ENCODE measurements around the gene TMCO5A.
"Not testable (repeated sequence)": the region's sequence is repeated elsewhere in the genome, so short reads cannot be mapped to it uniquely, and the experiment has no call there.

TMCO5A gene

DNA sequence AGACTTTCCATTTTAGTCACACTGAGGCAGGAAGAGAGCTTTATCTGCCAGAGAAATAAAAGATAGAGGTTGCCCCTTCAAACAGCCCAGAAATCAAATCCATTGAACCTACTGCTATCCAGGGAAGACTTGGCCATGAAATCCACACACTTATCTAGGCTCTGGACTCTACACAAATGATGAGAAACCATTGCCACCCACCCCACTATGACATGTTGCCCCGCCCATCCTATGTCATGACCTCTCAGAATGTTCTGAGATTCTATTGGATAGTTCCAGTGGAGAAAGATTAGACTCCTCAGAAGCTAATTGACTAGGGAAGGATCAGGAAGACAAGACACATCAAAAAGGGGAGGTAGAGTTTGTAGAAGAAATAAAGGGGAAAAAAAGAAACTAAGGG lies at the start of gene TMCO5A:
TSS of gene TMCO5A (plus strand) at position 301 of the 400 bp plus-strand sequence. CDS start 1,684 bp downstream, outside the sequence.
- no peak for DNase-seq

DNA sequence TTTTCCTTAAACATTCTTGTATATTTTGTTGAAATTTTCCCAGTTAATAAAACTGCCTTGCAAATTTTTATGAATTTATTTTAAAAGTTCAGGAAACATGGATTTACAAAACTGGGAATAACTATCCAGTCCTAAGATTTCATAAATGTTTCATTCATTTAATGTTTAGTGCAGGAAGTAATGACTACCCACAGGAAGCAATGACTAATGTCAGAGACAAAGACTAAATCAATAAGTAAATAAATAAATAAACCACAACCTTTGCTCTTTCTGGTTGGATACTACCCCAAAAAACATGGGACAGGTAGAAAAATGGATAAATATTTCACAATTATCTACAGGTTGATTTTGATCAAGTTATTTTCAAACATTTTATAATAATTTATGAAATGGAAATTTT lies 48.8 kb upstream of the TMCO5A start:
- DNase-seq = no peak

DNA sequence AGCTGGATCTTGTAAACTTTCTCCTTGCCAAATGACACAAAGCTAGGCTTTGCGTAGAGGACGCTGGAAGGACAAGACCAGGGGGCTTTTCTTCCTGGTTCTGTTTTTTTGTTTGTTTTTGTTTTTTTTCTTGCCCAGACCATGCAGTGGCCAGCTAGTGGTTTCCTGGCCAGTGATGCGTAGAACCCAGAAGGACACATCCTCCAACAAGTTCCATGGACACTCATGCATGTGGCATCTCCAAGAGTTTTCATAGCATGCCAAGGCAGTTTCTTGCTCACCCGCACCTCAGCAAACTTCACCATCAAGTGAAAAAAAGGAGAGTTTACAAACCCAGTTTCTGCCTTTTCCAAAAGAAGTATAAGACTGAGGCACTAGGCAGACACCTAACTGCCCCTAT lies 46.1 kb upstream of the TMCO5A start:
- DNase-seq = no peak

DNA sequence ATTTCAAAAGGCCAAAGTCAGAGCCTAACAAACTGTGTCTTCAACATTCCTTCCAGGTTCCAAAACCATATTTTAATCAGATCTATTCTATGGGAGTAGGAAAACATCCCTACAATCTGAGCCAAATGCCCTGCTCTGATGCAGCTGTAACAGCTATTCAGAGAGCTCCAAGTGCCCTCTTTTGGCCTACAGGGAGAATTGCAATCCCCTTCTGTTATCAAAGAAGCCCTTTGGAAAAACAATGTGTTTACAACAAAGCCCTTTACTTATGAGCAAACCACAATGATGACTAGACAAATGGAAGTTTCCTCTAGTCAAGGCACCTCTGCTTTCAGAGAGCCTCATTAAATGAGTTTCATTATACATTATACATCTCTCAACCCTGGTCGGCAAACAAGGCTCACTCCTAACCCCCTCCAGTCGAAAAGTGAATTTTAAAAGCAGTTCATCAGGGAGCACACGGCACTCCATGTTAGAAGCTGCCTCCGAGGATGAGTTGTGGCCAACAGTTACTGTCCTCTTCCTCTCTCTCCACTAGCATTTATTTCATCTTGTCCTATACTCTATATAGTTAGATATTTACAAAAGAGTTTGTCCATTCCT lies 42.6 kb upstream of the TMCO5A start:
- no peak for DNase-seq

DNA sequence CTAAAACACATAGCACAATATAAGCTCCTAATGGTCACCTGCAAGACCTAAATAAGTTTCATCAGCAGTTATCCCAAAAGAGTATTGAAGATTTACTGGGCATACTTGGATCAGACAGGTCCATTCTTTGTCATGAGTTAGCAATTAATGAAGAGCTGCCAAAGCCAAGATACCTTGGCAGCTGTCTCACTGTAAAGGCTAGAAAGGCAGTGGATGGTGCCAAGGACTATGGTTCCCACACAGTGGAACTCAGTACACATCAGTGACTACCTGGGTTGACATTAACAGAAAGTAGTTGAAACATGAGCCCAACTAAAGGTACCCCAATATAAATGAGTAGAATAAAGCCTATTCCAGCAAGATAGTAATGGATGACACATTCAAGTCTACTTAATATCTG lies 41.1 kb upstream of the TMCO5A start:
- DNase-seq = no peak

DNA sequence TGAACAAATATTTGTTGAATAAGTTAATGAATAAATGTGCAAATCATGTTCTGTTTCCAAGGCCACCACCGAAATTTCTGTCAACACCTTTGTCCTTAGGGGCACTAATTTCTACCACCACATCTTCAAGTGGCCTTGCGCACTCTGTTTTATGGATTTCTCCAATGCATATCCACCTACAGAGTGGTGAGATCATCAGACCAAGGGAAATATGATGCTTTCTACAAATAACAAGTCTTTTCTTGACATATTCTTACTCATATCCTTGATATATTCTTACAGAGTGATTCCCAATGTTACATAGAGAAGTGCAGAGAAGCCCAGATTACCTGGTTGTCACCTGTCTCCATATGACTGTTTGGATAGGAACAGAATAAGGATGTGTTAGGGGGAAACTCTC lies 36.1 kb upstream of the TMCO5A start:
- no peak for DNase-seq

DNA sequence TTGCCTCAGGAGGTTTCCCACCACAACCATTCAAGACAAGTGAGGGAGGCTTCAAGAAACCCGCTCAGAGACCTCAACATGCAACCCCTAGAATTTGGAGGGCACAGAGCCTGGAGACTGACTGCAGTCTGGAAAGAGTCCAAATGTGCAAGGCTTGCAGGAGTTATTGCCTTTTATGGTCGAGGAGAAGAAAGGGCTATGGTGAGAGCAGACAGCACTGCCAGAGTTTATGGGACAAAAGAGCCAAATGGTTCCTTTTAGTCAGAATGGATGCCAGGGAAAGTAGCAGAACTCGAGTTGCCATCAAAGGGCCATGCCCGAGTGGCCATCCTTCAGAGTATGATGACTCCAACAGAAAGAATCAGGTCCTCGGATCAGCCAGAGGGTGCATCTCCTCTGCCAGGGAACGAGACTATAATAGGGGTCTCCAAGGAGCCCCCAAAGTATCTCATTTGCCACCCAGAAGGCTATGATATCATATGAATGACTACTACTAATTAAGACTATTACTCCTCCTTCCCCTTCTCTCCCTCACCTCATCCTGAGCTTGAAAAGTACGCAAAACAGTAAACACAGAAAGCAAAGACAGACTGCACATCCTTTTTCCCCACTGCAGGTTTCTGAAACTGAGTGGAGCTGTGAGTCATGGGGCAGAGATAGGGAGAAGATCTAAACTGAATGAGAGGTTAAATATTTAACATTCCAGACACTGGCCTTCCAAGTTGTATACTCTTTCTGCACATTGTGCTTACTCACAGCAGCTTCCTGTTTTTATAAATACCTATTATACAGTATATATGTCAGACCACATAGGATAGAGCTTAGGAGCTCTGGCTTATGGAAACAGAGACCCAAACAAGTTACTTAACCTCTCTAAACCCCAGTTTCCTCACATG lies 33.9 kb upstream of the TMCO5A start:
- no peak for DNase-seq

DNA sequence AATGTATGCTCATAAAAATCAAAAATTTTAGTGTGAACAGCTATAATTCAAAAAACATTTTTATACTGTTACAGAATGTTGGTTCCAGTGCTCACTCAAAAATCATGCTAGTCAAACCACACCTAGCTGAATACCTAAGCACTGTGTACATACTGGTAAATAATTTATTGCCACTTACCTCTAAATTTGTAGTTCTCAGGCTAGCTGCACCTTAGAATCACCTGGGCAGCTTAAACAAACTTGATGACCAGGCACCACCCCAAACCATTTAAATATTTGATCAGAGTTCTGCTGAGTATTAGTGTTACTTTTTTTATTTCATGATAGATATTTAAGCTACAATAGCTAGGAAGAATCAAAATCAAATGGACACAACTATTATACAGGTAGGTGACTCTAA lies 32.3 kb upstream of the TMCO5A start:
- DNase-seq = no peak

DNA sequence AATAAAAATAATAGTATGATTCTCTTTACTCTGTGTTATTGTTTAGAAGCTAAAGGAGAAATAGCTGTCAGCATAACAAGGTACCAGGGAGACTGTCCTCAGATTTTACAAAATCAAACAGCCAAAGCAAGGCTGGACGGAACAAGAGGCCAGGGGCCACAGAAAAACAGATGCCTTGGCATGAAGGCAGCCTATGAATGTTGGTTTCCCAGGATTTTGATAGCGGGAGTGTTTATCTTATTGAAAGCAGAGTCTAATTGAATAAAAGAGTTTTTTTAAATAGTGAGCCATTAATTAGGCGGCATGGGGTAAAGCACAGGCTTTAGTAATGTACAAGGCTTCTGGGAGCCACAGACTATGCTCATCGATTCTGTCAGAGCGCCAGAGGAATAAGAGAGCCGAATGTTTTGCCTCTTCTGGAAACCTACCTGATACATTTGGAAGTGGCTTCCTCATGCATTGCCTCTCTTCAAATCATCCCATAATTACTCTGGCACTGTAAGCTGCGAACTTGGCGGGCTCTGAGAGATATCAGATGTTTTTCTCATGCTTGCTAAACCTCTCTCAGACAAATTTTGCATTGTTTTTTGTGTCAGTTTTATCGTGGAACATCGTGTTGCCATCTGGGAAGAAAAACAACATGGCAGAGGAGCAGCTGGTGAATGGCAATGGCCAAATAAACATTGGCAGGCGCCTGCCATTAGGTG lies 30.4 kb upstream of the TMCO5A start:
- DNase-seq = no peak

DNA sequence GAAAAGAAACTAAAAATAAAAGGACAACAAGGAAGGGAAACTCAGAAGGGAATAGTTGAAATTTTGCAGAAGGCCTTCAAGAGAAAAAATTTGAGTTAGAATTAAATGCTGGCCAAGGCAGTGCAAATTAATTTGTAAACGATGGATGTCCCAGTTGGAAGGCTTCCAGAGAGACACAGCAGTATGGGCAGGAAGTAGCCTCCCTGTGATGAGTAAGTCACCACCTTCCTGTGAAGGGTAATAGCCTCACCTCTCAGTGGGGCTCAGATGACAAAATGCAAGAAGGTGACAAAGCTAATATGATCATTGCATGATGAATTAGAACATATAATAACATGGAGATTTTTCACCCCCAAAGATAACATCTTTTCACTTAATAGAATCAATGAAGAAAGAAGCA lies 27.3 kb upstream of the TMCO5A start:
- DNase-seq = no peak

DNA sequence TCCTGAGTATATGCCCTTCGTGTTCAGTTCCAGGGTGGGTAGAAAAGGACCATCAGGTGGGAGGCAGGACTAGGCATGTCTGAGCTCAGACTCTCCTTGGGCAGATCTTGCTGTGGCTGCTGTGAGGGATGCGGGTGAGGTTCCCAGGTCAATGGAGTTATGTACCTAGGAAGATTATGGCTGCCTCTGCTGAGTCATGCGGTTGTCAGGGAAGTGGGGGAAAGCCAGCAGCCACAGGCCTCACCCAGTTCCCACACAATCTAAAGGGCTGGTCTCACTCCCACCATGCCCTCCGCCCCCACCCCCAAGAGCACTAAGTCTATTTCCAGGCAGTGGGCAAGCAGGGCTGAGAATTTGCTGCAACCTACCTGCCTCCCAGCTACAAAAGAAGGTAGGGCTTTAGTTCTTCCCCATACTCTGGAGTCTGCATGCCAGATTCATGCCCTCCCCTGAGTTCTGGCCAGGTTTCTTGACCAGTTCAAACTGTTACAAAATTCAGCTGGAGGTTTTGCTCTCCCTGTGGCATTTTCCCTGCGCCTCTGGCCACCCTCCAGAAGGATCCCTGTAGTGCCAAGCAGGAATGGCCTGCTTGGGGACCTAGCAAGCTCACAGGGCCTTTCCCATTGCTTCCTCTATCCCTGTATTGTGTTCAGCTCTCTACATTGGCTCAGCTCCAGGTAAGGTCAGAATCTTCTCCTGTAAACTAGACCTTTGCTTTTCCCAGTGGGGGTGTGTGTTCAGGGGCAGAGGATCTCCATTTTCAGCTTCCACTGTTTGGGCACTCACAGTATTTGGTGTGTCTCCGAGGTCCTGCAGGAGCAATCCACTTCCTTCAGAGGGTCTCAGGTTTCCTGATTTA lies 12.7 kb upstream of the TMCO5A start:
- no peak for DNase-seq

DNA sequence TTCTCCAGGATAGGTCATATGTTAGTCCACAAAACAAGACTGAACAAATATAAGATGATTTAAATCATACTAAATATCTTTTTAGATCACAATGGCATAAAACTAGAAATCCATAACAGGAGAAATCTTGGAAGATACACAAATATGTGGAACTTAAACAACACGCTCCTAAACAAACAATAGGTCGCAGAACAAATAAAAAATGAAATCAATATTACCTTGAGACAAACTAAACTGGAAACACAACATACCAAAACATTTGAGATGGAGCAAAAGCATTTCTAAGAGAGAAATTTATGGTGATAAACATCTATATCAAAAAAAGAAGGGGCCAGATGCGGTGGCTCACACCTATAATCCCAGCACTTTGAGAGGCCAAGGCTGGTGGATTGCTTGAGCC lies 8.3 kb upstream of the TMCO5A start:
- no peak for DNase-seq

DNA sequence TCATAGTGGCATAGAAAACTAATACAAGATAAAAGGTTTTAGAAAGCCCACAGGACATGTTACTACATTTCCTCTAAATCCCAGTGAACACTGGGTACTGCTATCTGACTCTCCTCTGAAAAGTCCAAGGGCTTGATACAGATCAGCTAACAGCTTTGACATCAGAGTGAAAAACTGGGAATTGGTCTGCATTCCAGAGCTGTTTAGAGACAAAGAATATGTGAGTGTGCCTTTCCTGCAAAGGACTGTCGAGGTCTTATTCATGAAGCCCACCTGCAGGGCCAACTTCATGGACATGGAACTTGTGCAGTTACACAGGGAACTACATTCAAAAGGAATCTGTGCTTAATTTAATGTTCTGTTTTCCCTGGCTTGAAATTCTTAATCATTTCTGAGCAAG lies 5.2 kb upstream of the TMCO5A start:
- DNase-seq = no peak

DNA sequence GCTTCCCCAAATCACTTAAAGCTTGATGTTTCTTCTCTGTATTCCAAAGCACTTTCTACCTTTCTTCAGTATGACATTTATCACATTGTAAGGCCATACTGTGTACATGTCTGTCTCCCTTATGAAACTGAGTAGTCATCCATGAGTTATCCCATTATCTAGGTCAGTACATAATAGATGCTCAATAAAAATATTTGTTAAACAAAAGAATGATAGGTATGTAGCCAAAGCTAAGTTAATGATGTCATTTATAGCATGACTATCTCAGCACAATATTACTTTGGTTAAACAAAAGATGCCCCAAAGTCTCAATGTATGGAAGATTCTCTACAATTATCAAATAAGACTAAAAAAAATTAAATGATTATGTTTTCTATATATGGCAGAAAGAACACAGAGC lies 3.1 kb upstream of the TMCO5A start:
- no peak for DNase-seq

DNA sequence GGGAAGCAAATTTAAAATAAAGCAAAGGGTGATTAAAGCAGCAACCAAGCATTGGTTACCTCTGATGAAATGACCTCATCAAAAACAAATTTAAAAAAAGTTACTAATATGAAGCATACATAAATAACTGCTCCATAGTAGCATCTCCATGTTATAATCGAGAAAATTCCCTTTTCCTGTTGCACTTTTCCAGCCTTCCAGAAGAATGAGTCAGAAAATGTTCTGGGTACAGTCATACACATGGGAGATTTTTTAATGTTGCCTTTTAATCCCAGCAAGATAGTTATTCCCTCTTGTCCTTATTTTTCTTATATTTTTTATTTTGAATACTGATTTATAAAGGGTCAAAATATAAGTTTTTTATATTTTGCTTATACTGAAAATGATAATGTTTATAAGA lies 2.6 kb upstream of the TMCO5A start:
- DNase-seq = no peak

DNA sequence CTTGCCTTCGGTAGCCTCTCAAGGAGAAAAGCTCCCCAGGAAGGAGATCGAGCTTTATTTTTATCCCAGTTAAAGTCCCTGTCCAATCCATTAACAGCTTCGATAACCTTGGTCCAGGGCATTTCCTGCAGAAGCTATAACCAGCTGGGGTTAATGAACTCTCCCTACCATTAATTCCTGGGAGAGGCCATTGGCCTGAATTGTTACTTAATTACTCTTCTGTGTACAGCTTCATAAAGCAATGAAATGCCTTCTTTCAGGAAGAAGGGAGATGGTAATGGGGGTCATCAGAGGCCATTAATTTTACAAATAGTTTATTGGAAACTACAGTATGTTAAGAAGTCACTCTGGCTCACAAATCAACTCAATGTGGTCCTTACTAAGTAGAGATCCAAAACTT lies 1.9 kb upstream of the TMCO5A start:
- DNase-seq = no peak

DNA sequence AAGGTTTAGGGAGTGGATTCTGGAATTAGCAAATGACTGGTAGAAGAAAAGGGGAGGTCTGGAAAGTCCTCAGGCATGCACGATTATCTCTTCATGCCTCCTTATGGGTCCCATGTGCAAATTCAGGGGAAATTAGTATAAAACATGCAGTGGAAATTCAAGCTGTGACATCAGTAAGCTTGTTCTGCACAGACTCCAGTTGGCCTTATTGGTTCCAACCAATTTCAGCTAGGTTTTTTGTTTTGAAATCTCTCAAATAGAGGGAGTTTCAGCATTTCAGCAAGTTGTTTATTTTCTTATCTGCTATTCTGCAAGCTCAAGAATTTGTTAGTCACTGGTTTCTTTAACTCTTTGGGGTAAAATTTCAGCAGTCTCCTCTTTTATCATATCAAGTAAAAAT lies 774 bp upstream of the TMCO5A start:
- DNase-seq = no peak

DNA sequence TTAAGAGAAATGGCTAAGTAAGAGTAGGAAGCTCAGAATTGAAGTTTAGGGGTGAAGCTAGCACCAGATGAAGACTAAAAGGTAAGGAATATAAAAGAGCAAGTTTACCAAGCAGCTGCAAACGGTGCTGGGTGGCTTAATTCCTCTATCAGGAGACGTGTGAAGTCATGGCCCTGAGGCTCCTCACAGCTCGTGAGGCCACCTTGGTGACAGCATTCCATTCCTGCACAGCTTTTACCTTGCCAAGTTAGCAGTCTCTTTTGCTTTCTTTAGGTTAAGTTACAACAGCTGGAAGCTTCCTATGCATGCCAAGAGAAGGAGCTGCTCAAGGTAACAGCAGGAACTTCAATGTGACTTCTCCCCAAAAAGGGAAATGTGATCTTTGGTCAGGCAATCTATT lies 6.4 kb downstream of the TMCO5A start:
- no peak for DNase-seq

DNA sequence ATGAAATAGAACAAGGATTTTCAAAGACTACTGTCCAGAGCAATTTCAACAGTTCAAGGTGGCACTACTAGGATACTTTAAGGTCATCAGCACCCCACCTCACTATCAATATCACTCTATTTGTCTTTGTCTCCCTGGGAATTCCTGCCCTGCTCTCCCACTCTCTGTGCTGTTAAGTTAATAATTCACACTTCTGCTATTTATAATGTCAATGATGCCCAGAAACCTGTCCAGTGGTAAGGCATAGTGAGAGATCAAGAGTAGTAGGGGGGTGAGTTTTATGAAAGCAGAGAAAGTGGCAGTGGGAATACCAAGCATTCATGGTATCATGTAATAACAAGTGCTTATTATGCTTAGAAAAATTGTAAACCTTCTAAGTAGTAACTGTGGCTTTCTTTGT lies 7.3 kb downstream of the TMCO5A start:
- no peak for DNase-seq

DNA sequence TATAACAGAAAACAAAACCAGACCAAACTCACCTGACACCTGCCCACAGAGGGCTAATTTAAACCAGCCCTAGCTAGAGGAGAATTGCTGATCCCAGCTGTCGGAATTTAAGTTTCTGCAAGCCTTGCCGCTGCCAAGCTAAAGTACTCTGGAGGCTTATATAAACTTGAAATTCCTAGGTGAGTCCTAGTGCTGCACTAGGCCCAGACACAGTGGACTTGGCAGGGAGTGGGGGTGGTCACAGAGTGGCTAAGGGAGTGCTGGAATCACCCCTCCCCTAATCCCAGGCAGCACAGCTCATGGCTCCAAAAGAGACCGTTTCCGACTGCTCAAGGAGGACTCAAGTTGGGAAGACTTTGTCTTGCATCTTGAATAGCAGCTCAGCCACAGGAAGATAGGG lies 17.6 kb downstream of the TMCO5A start:
- DNase-seq = no peak

DNA sequence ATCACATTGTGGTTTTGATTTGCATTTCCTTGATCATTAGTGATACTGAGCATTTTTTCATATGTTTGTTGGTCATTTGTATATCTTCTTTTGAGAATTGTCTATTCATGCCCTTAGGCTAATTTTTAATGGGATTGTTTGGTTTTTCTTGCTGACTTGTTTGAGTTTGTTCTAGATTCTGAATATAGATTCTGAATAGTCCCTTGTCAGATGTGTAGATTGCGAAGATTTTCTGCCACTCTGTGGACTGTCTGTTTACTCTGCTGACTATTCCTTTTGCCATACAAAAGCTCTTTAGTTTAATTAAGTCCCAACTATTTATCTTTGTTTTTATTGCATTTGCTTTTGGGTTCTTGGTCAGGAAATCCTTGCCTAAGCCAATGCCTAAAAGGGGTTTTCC lies 26.3 kb downstream of the TMCO5A start:
- DNase-seq = not testable (repeated sequence)

DNA sequence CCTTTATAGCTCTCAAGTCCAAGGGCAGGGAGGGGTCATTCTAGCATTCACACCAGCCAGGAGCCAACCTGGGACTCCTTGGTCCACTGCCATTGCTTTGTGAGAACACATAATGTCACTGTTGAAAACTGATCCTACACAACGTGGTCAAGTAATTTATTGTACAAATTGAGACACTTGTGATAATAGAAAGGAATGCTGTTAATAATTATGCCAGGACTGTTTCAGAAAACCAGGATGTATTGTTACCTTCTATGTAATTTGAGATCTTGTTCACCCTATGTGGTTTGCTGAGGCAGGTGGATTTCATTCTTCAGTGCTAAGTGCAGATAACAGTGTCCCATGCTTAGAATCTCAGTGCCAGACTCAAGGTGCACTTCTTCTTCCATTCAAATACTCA lies 33.3 kb downstream of the TMCO5A start:
- DNase-seq = no peak

DNA sequence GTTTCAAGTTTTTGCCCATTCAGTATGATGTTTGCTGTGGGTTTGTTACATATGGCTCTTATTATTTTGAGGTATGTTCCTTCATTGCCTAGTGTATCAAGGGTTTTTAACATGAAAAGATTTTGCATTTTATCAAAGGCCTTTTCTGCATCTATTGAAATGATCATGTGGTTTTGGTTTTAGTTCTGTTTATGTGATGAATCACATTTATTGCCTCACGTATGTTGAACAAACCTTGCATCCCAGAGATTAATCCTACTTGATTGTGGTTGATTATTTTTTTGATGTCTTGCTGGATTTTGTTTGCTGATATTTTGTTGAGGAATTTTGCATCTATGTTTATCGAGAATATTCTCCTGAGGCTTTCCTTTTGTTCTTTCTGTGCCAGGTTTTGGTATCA lies 39.4 kb downstream of the TMCO5A start:
- no peak for DNase-seq

Measured in activated naive CD4-positive, alpha-beta T cell treated with anti-CD3 and anti-CD28 coated beads, Interleukin-2, amount 50 U/mL, for 16 hours (primary cell).